HL-60 (cell line): ENCODE data around the gene ANKS6.

Source experiments
- DNase-seq, 2 experiments: peaks; one replicate each; pipeline ENCODE4 v3.0.0-alpha.2; 2010 to 2020; ENCODE audit warnings: low read depth in 1 of 2, low spot score in 1 of 2
- H3K27ac ChIP-seq: fragments of 250-450 bp; sonication (Bioruptor Pico); replicated peaks from 2 replicates; pipeline ENCODE4 v1.5.1; 2020; ENCODE audit warnings: mild to moderate bottlenecking, moderate library complexity
- H3K27me3 ChIP-seq: fragments of 250-450 bp; sonication (Bioruptor Pico); 2 replicates; pipeline ENCODE4 v1.5.1; 2021; ENCODE audit warnings: mild to moderate bottlenecking, moderate library complexity; ENCODE audit not compliant: insufficient read depth, poor library complexity, severe bottlenecking
- H3K4me3 ChIP-seq: replicated peaks from 2 replicates; pipeline ENCODE4 v1.5.1; 2011; ENCODE audit warnings: mild to moderate bottlenecking, control low read depth, low read length; ENCODE audit not compliant: insufficient read depth
- CTCF ChIP-seq: IDR thresholded peaks from one replicate; pipeline ENCODE4 v1.5.1; 2011; ENCODE audit warnings: low read length, control low read depth, inconsistent platforms; ENCODE audit not compliant: insufficient read depth
- GABPA ChIP-seq: IDR thresholded peaks from 2 replicates; pipeline ENCODE4 v1.6.1; 2012; ENCODE audit warnings: low read depth
- POLR2AphosphoS5 ChIP-seq: IDR thresholded peaks from 2 replicates; pipeline ENCODE4 v1.6.1; 2012; ENCODE audit warnings: low read depth
- REST ChIP-seq: IDR thresholded peaks from 2 replicates; pipeline ENCODE4 v1.6.1; 2012; ENCODE audit warnings: low read depth; ENCODE audit not compliant: insufficient replicate concordance
- SPI1 ChIP-seq: IDR thresholded peaks from 2 replicates; pipeline ENCODE4 v1.6.1; 2012; ENCODE audit warnings: low read depth, mild to moderate bottlenecking, borderline replicate concordance

The ANKS6 gene

GRCh38 chr9:98747476-98747875 is 48.9 kb downstream of the ANKS6 start:
- TF ChIP-seq CTCF (no peak), SPI1 (no peak), REST (no peak), GABPA (no peak), POLR2AphosphoS5 (no peak)
- Histone ChIP-seq H3K27ac (no peak overlapping the region), H3K4me3 (no peak overlapping the region), H3K27me3 (no peaks in the 10 kb centered on the region)
- no peak for DNase-seq

GRCh38 chr9:98745470-98745869 is 50.9 kb downstream of the ANKS6 start:
- Histone ChIP-seq H3K27me3 (no peaks in the 10 kb centered on the region), H3K27ac (no peak overlapping the region), H3K4me3 (no peak overlapping the region)
- no peak for DNase-seq
- no peak; the same call in 1 of the 2 replicates for TF ChIP-seq SPI1
- TF ChIP-seq POLR2AphosphoS5, result no peak
- TF ChIP-seq CTCF, result no peak
- no peak for TF ChIP-seq GABPA
- no peak for TF ChIP-seq REST

GRCh38 chr9:98743818-98744611 is 52.3 kb downstream of the ANKS6 start:
- no peak for TF ChIP-seq CTCF
- no peak for TF ChIP-seq POLR2AphosphoS5
- no peak for TF ChIP-seq GABPA
- no peak for TF ChIP-seq SPI1
- no peak for TF ChIP-seq REST
- Histone ChIP-seq H3K4me3 (no peak overlapping the region), H3K27ac (no peak overlapping the region), H3K27me3 (no peaks in the 10 kb centered on the region)
- no peak for DNase-seq
